HG03064 (cell line): ENCODE data around the gene TNS1.

Experiments used
- ATAC-seq: cut with Tn5 transposase; IDR thresholded peaks from one replicate; pipeline ENCODE4 v1.9.1; 2021; ENCODE audit warnings: low read depth; ENCODE audit not compliant: unreplicated experiment

The TNS1 gene

DNA sequence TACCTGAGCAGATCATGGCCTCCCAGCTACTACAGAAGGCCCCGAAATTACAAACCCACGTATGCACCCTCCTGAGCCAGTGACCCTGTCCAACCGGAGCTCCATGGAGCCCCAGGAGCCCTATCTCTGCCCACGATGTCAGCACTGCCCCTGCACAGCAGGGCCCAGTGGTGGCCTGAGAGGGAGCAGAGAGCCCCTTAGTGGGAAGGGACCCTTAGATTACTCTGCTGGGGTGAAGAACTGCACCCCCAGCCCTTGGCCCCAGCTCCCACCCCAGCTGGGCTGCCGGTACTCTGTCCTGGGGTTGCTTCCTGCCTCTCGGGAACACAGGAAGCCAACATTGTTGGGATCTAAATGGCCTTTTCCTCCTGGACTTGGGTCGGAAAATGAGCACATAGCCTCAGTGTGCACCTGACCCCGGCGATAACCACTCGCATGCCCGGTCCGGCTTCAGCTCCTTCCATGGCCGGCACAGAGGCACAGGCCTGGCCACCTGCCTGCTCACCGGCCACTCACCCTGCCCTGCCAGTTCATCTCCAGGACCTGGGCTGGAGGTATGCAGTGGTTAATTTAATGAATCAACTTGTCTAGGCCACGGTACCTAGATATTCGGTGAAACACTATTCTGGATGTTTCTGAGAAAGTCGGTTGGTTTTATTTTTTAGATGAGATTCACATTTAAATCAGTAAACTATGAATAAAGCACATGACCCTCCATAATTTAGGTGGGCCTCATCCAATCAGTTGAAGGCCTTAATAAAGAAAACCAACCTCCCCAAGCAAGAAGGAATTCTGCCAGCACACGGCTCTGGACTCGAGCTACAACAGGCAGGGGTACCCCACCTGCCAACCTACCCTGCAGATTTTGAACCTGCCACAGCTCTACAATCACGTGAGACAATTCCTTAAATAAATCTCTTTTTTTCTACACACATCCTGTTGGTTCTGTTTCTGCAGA, 19.2 kb downstream of the TNS1 start:
- ATAC-seq, result no peak

DNA sequence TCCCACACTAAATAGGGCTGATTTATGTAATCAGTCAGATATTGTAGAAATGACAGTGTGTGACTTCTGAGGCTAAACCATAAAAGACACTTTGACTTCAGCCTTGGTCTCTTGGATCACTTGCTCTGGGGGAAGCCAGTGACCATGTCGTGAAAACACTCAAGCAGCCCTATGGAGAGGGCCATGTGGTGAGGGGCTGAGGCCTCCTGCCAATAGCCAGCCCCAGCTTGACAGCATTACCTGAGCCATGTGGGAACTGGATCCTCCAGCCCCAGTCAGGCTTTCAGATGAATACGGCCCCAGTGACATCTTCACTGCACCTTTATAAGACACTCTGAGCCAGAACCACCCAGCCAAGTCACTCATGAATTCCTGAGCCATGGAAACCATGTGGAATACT, 20.8 kb downstream of the TNS1 start:
- no peak for ATAC-seq

DNA sequence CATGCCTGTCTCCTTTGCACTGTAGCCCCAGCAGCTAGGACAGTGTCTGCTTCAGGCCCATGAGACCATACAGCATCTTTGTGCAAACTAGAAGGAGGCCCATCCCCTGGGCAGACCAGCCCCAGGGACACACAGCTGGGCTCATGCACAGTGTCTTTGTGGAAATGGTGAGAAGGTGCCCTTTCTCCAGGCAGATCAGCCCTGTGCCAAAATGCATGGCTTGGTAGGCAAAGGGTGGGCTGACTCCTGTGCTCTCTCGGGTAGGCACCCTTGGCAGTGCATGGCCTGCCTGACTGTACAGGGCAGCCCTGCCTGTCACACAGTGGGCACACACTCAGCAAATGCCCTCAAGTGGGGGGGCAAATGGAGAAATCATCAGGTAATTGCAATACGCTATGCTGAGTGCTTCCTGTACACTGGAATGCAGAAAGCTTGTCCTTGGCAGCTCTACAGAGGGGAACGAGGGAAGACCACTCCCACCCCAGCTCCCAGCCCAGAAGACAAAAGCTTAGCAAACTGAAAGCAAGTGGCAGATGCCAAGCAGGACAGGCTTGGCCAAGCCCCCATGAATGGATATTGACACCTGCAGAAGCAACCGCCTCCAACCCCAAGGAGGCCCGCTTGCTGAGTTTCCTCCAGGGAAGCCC, 21.6 kb downstream of the TNS1 start:
- ATAC-seq, result no peak

DNA sequence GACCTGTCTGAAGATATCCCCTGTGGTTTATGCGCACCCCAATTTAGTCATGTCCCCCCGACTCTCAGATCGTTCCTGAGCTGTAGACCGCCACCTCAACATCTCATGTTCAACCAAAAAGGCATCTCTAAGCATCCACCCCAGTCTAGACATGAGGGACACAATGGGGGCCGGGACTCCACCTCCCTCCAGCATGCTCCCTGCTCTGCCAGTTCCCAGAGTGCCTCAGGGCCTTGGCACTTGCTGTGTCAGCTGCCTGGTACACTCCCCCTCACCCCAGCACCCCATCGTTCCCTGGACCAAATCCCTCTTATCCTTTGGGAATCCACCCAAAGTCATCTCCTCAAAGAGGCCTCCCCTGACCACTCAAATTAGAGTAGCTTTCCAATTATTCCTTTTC, 22.2 kb downstream of the TNS1 start:
- no peak for ATAC-seq

DNA sequence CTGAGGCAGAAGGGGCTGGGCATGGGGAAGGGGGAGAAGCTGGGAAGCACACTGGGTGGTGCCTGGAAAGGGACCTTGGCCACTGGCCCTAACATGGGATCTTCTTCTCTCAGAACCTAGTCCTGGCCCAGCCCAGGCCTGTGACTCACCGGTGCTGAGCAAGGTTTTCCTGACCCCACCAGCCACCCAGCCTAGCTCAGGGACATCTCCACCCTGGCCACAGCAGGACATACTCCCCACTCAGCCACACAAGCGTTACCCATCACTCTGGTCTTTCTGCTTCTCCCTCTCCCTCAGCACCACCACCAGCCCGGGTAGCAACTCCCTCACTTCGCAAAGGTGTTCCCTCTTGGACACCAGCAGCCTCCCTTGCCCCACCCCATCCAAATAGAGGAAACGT, 22.8 kb downstream of the TNS1 start:
- ATAC-seq, result no peak

DNA sequence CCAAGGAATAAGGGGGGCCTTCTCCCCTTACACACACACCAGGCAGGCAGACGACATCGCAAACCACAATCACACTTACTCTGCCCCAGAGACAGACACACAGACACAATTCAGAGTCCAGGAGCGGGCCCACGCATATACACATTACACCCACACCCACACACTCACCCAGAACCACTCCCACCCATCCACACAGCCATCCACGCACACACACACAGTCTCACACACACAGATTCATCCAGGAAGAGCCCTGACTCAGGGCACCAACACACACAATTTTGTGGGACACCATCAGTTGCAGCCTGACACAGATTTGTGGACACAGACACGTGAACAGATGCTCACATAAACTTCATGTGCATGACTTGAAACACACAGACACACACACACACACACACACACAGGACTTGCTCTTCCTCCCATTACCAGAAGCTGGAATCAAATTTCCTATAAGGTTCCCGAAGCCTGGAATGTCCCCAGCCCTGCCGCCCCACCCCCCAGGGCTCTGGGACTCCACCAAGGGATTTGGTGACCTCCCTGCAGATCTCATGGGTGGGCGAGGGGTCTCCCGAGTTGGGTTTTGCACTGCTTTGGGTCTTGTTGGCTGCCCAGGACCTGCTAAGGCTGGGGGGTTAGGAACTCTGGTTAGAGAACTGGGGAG, 23.5 kb downstream of the TNS1 start:
- ATAC-seq, result no peak

DNA sequence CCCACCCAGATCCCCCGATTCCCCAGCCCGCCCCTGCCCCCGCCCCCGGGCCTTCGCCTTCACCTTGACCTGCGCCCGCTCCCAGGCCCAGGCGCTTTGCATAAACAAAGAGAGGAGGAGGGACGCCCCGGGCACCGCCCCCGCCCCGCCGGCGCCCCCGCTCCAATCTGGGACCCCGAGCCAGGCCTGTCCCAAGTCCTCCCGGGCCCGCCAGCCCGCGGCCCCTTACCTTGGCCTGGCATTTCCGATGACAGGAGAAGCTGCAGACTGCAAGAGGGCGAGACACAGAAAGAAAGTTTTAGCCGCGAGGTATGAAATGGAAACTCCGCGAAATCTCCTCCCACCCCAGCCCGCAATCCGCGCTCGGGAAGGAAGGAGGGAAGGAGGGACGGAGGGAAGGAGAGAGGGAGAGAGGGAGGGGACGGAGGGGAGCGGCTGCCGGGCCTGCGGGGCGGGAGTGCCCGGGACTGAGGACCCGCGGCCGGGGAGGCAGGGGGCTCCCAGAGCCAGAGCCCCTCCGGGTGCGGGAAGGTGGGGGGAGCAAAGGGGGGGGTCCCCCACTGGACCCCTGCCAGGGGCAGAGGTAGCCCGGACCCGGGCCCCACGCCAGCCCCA, 24.2 kb downstream of the TNS1 start:
- ATAC-seq, result no peak

DNA sequence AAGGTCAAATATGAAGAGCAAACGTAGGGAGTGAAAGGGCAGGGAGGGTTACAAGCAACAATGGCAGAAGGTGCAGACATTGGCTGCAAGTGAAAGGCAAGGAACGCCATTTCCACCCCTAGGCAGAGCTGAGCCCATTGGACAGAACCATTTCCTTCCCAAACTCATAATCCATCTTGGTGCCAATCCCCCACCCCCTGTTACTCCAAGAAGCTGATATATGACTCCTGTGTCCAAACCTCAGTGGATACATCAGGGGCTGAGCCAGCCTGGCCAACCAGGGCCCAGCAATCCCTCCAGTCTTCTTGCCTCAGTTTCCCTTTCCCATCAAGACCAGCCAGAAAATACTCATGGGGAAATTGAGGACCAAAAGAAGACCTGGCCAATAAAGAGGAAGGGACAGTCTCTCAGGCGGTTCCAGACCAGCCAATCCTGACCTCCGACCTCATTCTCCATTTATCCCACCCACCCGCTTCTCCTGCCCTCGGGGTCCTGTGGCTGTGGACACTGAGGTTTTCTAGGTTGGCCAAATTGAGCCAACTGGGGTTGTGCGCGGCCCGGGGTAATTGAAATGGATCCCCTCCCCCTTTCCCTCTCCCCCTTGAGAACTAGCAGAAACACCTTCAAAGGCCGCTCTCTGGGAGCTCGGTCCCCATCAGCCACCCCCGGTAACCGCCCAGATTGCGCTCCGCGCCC, 24.8 kb downstream of the TNS1 start:
- ATAC-seq, result no peak

DNA sequence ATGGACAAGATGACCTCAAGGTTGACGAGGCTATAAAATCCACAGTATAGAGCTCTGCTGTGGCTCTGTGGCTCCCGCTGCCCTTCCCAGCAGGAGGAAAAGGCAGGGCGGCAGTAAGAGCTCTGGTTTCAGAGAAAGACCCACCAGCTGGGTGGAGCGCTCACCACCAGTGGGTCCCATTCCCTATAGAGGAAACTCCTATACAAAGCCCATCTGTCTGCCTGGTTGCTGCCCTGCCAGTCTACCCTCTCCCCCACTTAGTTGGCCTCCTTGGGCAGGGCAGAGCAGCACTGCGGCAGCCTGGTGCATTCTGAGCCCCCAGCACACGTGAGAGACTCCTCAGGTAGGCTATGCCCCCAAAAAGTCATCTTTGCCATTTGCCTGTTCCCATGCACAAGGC, 26.5 kb downstream of the TNS1 start:
- ATAC-seq, result no peak

DNA sequence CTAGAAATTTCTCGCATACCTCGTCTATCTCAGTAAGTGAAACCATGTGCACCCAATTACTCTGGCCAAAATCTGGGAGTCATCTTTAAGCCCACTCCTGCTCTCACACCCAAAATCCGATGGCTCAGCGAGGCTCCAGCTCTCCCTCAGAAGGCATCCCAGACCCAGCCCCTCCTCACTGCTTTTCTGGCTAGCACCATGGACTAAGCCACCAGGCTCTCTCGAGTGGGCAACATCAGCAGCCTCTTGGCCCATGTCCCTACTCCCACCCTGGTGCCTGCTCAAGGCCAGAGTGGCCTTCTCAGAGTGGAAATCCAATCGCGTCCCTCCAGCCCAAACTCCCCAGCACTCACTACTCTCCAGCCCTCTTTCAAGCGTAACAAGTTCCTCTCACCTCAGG, 27.2 kb downstream of the TNS1 start:
- no peak for ATAC-seq

DNA sequence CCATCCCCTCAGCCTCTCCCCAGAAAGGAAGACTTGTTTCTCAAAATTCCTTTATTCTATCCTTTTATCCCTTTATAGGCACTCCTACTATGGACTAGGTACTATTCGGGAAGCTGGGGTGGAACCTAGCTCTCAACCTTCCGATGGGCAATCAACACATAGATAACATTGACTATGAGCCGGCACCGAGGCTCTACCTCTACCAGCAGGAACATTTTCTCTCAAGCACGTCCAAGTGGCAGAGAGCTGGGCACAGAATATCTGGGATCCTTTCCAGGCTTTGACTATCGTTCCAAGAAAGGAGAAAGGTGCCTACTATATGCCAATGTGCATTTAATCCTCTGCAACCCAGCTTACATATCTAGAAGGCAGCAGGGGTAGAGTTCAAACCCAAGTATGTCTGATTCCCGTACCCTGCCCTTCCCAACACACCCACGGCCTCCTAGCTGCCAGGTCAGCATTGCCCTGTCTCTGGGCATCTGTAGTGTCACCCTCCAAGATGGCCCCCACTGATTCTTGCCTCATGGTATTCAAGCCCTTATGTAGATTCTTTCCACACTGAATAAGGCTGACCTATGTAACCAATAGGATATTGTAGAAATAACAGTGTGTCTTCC, 28.3 kb downstream of the TNS1 start:
- no peak for ATAC-seq

DNA sequence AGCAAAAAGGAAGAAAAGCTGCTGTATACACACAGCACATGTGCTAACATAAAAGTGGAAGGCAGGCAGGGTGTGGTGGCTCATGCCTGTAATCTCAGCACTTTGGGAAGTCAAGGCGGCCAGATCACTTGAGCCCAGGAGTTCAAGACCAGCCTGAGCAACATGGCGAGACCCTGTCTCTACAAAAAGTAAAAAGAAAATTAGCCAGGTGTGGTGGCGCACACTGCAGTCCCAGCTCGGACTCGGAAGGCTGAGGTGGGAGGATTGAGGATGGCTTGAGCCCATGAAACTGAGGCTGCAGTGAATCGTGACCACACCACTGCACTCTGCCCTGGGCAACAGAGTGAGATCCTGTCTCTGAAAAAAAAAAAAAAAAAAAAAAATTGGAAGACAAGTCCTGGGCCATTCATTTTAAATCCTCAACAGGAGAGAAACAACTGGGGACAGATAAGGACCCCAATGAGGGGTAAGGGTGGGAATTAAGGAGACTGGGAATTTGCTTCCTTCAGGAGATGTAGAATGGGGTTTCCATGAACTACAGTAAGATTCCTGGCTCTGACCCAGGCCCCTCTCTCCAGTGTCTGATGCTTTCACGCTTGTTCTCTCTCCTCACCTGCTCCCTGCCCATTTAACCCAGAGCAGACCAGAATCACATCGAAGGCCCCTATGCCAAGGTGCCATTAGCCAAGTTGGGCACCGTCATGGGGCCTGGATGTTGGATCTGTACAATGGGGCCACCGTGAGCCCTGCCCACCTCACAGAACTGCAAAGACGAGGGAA, 29.6 kb downstream of the TNS1 start:
- no peak for ATAC-seq

DNA sequence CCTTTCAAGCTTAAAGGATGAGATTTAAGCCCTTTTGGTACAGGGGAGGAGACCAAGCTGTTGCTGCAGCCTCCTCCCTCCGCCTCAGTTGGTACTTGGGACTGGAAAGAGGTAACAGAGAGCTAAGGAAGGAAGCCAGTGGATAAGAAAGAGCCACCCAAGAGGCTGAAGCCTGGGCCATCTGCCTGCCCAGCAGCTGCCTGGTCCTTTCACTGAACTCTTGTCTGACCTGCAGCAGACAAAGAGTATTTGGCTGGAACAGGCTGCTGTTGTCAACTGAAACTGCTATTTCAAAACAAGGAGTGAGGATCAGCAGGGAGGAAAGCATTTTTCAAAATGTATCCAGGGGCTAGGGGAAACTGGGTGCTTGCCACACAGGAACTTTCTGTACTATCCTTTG, 30.3 kb downstream of the TNS1 start:
- ATAC-seq, result no peak

DNA sequence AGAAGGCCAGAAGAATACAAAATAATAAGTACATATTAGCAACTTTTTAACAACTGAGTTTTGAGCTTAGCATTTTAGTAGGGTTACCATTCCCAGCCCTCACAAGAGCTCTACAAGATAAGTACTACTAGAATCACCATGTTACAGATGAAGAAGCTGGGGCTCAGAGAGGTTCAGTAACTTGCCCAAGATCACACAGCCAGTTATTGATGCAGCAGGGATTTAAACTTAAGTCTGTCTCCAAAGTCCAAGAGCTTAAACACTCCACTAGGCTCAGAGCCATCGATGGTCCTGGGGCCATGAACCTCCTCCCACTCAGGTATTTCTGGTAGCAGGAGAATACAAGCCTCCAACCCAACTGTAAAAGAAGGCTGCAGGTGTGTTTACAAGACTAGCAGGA, 30.8 kb downstream of the TNS1 start:
- ATAC-seq, result no peak

DNA sequence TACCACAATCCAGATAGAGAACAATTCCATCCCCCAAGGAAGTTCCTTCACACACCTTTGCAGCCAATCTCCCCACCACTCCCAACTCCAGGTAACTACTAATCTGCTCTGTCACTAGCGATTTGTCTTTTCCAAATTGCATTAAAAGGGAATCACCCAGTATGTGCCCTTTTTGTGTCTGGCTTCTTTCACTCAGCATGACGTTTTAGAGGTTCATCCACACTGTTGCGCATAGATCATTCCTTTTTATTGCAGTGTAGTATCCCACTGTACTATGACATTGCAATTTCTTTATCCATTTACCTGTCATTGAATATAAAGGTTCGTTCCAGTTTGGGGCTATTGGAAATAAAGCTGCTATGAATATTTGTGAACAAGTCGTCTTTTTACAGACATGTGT, 31.6 kb downstream of the TNS1 start:
- no peak for ATAC-seq

DNA sequence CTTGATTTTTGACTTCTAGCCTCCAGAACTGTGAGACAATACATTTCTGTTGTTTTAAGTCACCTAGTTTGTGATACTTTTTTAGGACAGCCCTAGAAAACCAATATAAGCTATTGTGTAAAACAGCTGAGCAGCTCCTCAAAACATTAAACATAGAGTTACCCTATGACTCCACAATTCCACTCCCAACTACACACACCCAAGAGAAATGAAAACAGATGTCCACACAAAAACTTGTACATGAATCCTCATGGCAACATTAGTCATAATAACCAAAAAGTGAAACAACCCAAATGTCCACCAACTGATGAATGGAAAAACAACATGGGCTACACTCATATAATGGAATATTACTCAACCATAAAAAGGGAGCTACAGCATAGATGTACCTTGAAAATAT, 32.6 kb downstream of the TNS1 start:
- ATAC-seq, result no peak

DNA sequence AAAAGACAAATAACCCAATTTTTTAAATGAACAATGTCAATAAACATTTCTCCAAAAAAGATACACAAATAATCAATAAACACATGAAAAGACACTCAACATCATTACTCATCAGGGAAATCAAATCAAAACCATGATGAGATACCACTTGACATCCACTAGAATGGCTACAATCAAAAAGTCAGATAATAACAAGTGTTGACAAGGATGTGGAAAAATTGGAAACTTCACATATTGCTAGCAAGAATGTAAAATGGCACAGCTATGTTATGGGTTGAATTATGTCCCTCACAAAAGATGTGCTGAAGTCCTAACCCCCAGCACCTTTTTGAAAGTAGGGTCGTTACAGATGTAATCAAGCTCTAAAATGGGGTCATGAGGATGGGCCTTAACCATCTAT, 33.2 kb downstream of the TNS1 start:
- ATAC-seq, result no peak

DNA sequence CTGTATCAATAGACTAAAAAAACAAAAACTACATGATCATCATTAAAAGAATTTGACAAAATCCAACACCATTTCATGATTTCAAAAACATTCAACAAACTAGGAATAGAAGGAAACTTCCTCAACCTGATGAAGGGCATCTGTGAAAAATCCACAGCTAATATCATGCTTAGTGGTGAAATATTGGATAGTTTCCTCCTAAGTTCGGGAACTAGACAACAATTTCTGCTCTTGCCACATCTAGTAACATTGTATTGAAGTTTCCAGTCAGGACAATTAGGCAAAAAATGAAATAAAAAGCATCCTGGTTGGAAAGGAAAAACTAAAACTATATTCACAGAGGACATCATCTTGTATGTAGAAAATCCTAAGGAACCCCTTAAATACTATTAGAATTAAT, 34.8 kb downstream of the TNS1 start:
- no peak for ATAC-seq

DNA sequence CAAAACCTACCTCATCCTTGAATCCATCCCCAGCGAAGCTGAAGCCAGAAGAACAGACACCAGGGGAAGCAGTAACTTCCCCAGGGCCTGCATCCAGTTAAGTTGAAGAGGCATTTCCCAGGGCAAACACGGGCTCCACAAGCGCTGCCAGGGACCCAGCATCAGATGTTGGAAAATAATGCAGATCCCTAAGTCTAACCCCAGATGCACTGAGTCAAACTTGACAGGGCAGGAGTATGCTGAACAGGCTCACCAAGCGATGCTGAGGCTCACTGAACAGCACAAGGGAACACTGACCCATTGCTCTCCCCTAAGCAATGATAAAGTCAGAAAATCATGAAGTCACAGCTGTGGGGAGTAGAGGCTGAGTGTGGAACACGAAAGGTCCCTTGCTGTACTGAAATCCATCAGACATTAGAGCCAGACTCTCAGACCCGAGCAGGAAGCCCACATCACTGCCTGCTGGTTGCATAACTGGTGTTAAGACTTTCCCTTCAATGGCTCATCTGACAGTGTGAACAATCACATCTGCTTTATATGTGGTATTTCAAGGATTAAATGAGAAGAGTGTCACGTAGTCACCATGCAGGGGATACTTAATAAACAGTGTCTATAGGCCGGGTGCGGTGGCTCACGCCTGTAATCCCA, 36.2 kb downstream of the TNS1 start:
- ATAC-seq, result no peak
